AG08395 (cell line): ENCODE data around the gene RPL4.
"Not testable (repeated sequence)": the region's sequence is repeated elsewhere in the genome, so short reads cannot be mapped to it uniquely, and the experiment has no call there.

Experiments used
- DNase-seq: peaks from one replicate; pipeline ENCODE4 v3.0.0; 2012; ENCODE audit warnings: mixed read lengths, low spot score

RPL4 gene

DNA sequence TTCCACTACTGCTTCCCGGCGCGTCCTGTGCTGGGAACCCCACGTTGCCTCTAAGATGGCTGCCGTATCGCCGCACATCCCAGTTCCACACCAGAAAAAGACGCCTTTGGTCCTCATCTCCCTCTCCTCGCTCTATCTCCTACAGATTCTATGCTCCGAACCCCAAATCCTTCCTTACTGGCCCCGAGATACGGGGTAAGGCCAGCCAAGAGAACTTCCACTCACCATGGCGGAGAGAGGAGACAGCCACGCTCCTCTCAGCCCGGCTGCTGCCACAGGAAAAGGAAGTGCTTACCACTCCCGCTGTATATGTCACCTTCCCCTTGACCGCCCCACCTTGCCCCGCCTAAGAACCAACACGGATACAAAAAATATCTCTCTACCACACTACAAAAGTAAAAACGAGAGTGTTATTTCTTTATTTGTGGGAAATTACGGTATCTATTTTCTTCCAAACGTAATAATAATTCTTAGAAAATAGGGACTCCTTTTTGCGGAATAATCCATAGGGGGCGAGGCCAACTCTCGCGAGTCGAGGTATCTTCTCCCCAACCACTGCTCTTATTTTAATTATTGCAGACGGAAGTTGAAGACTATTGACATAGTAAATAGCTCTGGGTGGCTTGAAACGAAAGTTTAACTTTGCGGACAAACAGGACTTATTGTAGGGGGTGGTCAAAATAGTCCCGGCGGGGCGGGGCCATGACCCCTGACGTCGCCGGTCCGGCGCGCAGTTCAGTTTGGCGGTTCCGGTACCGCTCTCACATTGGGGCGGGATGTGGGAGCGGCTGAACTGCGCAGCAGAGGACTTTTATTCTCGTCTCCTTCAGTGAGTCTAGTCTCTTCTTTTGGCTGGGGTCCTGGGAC is at the start of gene RPL4, which contains the start of gene ZWILCH:
Gene RPL4, minus strand, starts transcription at position 293 of the 867 bp plus-strand sequence. Its CDS starts 65 bp downstream, at position 228.
Gene ZWILCH, plus strand, starts transcription at position 764 of the 867 bp plus-strand sequence. Its CDS starts 13 bp downstream, at position 777.
- DNase-seq, result peak; percentile 87

DNA sequence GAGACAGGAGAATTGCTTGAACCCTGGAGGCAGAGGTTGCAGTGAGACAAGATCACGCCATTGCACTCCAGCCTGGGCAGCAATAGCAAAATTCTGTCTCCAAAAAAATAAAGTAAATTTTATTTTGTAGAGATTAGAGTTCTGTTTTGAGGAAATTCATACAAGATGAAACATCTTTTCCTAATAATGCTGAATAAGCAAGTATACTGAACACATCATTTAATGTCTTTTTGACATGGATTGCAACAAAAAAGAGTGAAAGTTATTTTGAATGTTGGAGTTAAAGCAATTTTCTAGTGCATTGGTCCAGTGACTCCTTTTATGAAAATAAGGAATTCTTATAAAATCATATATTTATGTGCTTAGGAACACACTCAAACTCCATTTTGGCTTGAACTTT is 40.6 kb upstream of the RPL4 start:
- no peak for DNase-seq

DNA sequence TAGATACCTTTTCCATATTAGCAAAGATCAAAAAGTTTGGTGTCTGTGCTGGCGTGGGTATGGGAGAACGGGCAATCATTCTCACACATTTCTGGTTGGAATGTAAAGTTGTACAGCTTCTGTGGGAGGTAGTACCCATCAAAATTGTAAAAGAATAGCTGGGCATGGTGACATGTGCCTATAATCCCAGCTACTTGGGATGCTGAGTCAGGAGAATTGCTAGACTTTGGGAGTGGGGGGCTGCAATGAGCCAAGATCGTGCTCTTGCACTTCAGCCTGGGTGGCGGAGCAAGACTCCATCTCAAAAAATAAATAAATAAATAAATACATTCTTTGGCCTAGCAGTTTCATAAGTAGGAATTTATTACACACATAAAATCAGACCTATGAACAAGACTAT is 38.2 kb upstream of the RPL4 start:
- DNase-seq, result no peak

DNA sequence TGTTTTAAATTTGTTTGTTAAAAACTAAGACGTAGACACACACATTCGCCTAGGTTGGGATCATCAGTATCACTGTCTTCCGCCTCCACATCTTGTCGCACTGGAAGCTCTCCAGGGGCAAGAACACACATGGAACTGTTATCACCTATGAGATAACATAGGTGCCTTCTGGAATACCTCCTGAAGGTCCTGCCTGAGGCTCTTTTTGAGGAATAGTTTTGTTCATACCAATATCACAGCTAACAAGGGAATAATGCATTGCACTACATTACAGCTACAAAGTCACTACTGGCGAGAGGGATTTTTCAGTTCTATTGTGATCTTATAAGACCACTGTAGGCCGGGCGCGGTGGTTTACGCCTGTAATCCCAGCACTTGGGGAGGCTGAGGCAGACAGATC is 30.4 kb upstream of the RPL4 start:
- no peak for DNase-seq

DNA sequence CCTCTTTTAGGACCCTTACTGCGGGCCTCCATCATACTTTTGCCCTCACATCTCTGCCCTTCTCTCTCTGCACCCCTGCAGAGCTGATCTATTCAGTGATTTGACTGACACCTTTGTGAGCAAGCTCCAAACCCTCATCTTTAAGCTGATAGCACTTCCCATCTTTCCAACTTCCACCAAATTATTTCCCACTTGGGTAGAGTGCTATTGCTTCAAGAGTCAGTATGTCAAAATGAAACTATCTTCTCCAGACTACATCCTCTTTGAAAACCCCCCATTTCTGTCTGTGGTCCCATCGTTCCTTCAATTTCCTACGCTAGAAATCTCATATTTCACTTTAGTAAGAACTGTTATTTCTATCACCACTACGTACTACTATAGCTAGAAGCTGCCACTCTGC is 20.2 kb upstream of the RPL4 start:
- DNase-seq, result no peak

DNA sequence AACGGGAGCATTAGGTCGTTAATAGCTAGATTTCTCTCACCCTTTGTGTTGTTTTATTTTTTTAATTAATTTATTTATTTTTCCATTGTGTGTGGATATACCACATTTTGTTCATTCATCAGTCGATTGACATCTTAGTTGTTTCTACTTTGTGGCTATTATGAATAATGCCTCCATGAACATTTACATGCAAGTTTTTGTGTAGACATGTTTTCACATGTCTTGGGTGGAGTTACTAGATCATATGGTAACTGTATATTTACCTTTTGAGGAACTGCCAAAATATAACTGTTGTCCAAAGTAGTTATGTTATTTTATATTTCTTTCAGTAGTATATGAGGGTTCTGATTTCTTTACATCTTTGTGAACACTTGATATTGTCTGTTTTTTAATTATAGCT is 19.3 kb upstream of the RPL4 start:
- no peak for DNase-seq

DNA sequence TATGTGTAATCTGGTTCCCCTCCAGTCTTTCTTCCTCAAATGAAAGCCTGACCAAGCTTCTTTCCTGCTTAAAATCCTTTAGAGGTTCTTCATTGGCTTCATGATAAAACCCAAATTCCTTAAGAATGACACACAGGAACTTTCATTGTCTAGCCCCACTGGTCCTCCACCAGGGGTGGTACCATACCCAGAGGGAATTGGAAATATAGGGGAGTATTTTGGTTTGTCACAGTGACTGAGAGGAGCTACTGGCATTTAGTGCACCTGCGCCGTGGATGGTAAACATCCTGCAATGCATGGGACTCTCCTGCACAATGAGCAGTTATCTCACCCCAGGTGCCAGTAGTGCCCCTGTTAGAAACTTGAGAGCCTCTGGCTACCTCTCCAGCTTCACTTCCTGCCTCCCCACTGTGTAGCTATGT is 11.3 kb upstream of the RPL4 start:
- peak; percentile 32 for DNase-seq

DNA sequence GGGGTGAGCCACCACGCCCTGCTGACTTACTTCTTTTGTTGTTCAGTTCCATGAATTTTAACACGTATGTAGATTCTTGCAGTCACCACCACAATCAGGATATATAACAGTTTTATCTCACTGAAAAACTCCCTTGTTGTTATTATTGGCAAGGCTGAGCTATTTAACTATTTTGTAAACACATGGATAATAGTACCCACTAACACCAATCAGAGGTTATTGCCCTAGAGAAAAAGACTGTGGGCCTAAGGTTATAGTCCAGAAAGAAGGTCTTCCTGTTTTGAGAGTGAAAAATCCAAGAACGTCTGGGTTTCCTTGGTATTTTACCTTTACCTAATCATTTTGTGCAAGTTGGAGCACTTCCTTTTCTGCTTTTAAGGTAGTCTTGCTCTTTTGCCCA is 9.9 kb upstream of the RPL4 start:
- DNase-seq, result no peak

DNA sequence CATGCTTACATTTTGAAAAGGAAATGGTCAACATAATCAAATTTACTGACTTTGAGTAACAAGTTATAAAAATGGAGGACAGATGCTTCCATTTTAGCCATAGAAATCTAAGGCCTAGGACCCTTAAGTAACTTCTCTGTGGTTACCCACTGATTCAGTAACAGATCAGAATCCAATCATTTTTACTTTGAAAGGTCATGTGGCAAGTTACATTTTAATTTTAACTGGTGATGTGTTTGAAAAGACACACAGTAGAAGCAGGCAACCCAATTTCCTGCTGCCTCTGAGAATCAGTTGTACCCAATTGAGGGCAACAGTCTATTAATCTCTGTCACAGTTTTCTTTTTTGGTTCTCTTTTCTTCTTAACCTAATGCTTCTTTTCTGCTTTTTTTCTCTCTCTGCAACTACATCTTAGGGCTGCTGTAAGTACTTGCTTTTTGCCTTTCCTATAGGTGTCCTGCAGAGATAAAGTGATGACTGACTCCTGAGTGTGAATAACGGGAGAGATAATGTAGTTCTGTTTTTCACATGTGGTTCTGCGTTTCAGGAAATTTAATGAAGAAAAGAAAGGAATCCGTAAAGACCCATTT is 3.7 kb upstream of the RPL4 start:
- DNase-seq, result no peak

DNA sequence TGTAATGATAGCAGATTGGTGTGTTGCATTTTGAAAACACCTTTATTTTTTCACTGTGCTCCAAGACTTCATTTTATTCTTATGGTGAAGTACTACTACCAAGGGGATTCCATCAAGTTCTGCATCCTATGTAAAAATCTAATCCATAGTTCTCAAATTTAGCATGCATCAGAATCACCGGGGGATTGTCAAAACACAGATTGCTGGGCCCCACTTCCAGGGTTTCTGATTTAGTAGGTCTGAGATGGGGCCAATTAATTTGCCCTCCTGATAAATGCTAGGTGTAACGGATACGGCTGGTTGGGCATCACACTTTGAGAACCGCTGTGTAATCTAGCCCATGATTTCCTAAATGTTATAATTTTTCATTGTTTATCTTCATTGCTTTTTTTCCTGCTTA is 1.2 kb upstream of the RPL4 start:
- DNase-seq, result no peak

DNA sequence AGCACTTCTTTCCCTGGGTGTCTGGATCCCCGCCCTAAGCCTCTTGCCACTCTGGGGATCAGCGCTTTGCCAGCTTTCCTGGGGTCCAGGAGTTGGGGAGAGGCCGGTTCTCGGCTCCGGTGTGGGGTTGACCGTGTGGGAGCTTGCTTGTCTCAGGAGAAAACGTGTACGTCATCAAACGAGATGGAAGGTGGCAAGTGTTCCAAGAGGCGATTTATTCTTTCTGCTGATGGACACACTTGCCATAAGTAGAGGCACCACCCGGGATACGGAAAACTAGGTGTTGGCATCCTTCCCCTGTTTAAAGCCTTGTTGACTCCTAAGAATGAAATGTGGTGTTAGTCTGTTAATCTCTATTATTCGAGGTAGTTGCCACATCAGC is 766 bp upstream of the RPL4 start:
- no peak for DNase-seq

DNA sequence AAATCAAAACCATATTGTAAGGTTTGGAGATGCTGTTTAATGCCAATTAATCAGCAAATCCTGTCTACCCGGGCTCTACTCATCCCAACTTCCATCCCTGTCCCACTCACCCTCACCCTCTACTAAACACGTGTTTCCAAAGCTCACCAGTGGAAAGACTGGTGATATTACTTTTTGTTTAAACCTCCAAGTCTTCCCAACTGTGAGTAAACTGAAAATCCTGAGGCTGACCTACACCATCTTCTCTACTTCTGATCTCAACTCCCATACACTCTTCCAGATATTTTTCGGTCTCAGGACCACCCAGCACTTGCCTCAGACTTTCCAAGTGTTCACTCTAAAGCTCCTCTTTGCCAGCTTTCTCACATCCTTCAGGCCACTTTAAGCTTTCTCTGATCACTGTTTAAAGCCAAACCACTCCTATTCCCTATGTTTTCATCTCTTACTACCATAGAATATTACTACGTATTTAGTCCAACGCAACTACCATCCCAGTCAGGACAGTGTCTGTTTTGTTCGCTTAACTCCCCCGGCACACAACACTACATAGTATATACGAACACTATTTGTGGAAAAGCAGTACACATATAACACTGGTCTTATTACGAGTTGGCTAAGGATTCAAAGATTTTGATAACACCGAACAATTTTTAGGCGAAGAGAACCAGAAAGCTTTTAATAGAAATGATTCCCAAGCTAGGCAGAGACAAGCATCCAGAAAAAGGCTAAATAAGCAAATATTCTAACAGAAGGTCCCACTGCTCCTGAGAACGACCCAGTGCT is 684 bp downstream of the RPL4 start:
- DNase-seq, result peak; percentile 18

DNA sequence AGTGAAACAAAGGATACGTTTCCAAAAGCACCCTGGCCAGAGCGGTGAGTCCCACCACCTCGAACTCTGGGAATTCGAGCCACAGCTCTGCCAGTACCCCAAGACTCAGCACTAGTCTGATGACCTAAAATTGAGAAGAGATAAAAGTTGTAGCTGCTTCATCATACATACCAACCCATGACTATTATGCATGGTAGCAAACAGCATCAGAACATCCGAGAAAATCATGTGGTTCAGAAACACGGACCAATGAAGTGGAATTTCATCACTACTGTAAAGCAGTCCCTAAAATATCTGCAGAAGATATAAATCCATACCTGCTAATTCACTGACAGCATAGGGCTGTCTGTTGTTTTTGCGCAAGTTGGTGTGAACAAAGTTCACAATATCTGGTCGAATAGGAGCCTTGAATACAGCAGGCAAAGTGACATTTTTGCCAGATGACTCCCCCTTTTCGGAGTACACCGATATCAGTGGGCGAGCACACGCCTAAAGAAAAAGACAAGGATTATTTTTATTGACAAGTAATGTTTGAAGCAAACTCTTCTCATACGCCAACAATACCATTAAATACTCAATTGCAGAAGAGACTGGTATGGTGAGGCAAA is 1.5 kb downstream of the RPL4 start:
- DNase-seq, result not testable (repeated sequence)

DNA sequence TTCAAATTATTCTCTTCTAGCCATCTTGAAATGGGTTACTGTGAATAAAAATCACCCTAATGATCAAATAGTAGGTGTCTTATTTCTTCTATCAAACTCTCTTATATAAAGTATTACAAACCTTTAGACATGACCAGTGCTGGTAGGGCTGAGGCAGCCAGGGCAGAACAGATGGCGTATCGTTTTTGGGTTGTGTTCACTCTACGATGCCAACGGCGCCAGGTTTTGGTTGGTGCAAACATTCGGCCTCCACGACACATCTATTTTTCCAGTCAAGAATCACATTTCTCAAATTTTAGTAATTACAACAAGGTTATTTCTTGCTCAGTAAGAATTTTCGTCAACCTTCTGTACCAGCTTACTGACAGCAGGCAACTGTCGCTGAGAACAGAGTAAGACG is 2.2 kb downstream of the RPL4 start:
- no peak for DNase-seq

DNA sequence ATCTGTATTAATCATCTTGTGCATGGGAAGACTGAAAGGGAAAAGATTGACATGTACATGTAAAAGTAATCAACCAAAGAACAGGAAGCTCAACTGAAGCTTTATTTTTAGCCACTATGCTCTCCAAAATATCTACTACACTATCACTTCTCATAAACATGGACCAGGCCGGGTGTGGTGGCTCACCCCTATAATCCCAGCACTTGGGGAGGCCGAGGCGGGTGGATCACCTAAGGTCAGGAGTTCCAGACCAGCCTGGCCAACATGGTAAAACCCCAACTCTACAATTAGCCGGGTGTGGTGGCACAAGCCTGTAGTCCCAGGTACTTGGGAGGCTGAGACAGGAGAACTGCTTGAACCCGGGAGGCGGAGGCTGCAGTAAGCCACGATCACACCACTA is 4.3 kb downstream of the RPL4 start:
- DNase-seq, result not testable (repeated sequence)

DNA sequence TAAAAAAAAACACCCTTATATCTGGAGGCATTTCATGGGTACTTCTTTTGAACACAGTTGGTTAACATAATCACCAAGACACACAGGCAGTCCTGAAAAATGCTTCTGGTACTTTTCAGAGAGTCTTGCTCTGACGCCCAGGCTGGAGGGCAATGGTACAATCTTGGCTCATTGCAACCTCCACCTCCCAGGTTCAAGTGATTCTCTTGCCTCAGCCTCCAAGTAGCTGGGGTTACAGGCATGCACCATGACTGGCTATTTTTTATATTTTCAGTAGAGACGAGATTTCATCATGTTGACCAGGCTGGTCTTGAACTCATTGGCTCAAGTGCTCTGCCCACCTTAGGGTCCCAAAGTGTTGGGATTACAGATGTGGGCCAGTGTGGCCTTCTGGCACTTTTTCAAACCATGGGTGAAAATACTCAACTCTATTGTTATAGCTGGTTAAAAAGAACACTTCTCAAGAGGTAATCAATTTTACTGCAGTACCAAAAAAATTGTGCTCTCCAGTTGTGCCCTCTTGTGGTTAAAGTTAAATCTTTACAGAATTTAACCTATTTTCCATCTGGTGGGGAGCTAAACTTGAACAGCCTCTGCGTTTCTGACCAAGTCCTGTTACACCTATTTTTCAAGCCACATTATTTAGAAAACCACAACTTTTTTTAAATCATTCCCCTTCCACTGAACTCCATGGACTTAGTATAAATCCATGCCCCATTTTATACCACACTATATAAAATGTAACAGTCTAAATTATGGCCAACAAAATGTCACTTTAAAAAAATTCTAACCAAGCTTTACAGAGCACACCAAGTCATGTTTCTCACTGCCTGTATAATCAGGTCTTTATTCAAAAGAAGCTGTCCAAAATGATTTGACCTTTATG is 5.9 kb downstream of the RPL4 start:
- peak; percentile 27 for DNase-seq

DNA sequence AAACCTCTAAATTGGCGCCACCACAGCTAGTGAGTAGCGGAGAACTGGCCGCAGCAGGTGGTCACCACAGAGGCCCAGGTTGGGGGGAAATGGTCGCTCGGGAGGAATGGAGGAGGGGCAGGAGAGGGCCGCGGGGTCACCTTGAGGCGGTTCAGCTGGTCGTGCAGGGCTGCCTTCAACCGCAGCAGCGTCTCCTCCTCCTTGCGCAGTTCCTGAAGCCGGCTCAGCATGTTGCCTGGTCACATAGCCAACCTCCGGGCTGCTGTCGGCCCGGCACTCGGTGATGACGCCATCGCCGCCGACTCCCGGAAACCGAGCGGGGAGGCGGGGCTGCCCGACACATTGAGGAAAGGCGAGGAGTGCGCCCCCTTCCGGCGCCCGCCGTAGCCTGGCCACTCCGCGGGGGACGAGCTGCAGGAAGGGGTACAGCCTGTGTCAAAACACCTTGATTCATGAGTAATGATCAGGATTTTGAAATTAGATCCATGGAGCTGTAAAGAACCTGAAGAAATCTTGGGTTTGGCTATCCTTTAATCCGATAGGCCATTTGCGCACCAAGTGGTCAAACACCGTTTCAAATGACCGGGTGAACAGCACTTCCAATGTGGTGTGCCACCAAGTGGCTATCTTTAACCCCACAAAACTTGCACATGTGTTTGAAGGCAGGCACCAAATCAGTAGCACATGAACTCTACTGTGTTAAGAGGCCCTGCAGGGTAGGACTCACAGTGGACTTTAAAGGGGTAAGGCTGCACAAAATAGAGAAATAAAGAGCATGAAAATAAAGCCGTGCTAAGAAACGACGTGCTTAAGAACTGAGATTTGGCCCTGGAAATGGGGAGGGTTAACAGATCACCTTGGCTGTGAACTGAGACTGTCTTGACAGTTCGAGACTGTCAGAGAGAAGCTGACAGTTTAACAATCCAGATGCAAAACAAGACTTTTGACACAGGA is 6.9 kb downstream of the RPL4 start, which contains the start of gene SNAPC5:
Gene SNAPC5, minus strand, starts transcription at position 261 of the 954 bp plus-strand sequence. Its CDS starts 31 bp downstream, at position 230.
- peak; percentile 94 for DNase-seq

DNA sequence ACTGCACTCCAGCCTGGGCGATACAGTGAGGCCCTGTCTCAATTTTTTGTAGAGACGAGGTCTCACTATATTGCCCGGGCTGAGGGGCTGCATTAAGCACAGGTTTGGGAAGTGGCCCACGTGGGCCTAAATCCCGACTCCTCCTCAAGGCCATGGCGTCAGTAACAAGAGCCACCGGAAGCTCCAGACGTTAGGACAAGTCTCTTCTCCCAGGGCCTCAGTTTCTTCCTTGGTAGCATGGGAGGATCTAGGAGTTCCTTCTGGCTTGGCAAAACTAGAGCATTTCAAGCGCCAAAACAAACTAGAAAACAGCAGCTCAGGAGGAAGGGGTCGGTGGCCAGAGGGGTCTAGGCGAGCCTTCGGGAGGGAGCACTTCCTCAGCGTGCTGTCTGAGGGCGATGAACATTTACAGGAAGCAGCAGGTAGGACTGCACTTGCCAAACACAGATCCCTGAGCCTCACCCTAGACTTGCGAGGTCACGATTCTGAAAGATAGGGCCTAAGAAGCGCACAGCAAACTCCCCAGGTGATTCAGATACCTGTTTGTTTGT is 7.6 kb downstream of the RPL4 start:
- no peak for DNase-seq

DNA sequence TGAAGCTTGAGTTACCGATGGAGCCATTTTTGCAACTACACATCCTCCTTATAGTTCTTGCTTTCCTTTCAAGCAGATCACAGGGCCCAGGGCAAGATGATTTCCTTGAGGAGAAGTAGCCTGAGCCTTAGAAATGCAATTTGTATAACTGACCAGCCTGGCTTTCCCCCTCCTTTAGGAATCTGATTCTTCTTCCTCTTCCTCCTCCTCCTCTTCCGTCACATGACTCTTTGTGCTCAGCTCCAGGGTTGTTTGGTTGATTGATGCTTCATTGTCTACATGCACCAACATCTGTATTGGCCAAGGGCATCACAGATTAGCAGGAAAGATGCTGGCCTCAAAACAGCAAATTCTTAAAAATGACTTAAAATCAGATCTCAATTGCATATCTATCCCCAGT is 10.4 kb downstream of the RPL4 start:
- no peak for DNase-seq

DNA sequence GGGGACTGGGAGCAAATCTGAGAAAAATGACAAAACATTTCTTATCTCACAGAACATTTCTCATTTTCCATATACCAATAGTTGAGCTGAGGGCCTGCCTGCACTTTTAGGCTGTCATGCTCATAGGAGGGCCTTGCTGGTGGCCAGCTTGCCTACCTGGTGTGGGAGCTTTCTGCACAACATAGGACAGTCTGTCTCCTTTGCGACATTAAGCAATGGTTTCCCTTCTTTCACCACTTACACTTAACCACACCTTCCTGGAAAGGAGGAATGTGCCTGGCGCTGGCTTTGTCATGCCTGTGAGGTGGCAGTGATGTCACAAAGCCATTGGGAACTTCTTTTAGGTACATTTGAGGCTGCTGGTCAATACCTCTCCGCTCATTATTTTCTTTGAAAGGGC is 12.8 kb downstream of the RPL4 start:
- DNase-seq, result no peak
